Measurements from ENCODE around the gene BTBD7. TPM values are rescaled to one million over a fixed set of nuclear protein-coding genes. Genes with fewer than 3 reads are reported as not detected.
A peak's percentile ranks its signal among the peaks of the same experiment; 100 is the strongest.

Gene BTBD7
- total RNA-seq, 1 donor from 2014 or later = 41.1 TPM

- no peak for DNase-seq
- H3K4me1 Mint-ChIP-seq (ENCODE audit: low read depth, unreplicated experiment) = peaks cover 11% of the 10 kb centered on the region
- no peaks in the 10 kb centered on the region for H3K36me3 Mint-ChIP-seq (ENCODE audit: unreplicated experiment)
- TF ChIP-seq CTCF (IDR thresholded peaks at IDR 0.05; ENCODE audit: partially characterized antibody, unreplicated experiment) = no peak
- H3K27me3 Mint-ChIP-seq (ENCODE audit: unreplicated experiment) = peaks cover 8% of the 10 kb centered on the region
- H3K9me3 Mint-ChIP-seq (ENCODE audit: unreplicated experiment) = peaks cover 8% of the 10 kb centered on the region
- H3K27ac Mint-ChIP-seq (ENCODE audit: unreplicated experiment) = peak overlapping the region; percentile 33
- peak overlapping the region; percentile 95 for H3K4me3 Mint-ChIP-seq (ENCODE audit: unreplicated experiment)
Observed at GRCh38 chr14:93331002-93331727, 1.7 kb downstream of the BTBD7 start.

- DNase-seq = no peak
- Mint-ChIP-seq H3K4me3 (ENCODE audit: unreplicated experiment) (peak overlapping the region; percentile 95), H3K9me3 (ENCODE audit: unreplicated experiment) (peaks cover 8% of the 10 kb centered on the region), H3K27me3 (ENCODE audit: unreplicated experiment) (peaks cover 8% of the 10 kb centered on the region), H3K4me1 (ENCODE audit: low read depth, unreplicated experiment) (peaks cover 11% of the 10 kb centered on the region), H3K36me3 (ENCODE audit: unreplicated experiment) (no peaks in the 10 kb centered on the region), H3K27ac (ENCODE audit: unreplicated experiment) (no peak overlapping the region)
- no peak for TF ChIP-seq CTCF (IDR thresholded peaks at IDR 0.05; ENCODE audit: partially characterized antibody, unreplicated experiment)
Observed at GRCh38 chr14:93330609-93331000, 2.2 kb downstream of the BTBD7 start.

- TF ChIP-seq CTCF (IDR thresholded peaks at IDR 0.05; ENCODE audit: partially characterized antibody, unreplicated experiment) = no peak
- no peak for DNase-seq
- H3K27me3 Mint-ChIP-seq (ENCODE audit: unreplicated experiment) = peaks cover 8% of the 10 kb centered on the region
- H3K27ac Mint-ChIP-seq (ENCODE audit: unreplicated experiment) = no peak overlapping the region
- H3K4me3 Mint-ChIP-seq (ENCODE audit: unreplicated experiment) = no peak overlapping the region
- peaks cover 8% of the 10 kb centered on the region for H3K9me3 Mint-ChIP-seq (ENCODE audit: unreplicated experiment)
- peaks cover 11% of the 10 kb centered on the region for H3K4me1 Mint-ChIP-seq (ENCODE audit: low read depth, unreplicated experiment)
- no peaks in the 10 kb centered on the region for H3K36me3 Mint-ChIP-seq (ENCODE audit: unreplicated experiment)
Observed at GRCh38 chr14:93329965-93330608, 2.7 kb downstream of the BTBD7 start.

- H3K4me1 Mint-ChIP-seq (ENCODE audit: low read depth, unreplicated experiment) = peaks cover 4% of the 10 kb centered on the region
- no peak overlapping the region for H3K4me3 Mint-ChIP-seq (ENCODE audit: unreplicated experiment)
- peaks cover 6% of the 10 kb centered on the region for H3K9me3 Mint-ChIP-seq (ENCODE audit: unreplicated experiment)
- TF ChIP-seq CTCF (IDR thresholded peaks at IDR 0.05; ENCODE audit: partially characterized antibody, unreplicated experiment) = no peak
- H3K27me3 Mint-ChIP-seq (ENCODE audit: unreplicated experiment) = peaks cover 5% of the 10 kb centered on the region
- H3K36me3 Mint-ChIP-seq (ENCODE audit: unreplicated experiment) = no peaks in the 10 kb centered on the region
- no peak for DNase-seq
- no peak overlapping the region for H3K27ac Mint-ChIP-seq (ENCODE audit: unreplicated experiment)
Observed at GRCh38 chr14:93328546-93328945, 4.3 kb downstream of the BTBD7 start.

- no peak for TF ChIP-seq CTCF (IDR thresholded peaks at IDR 0.05; ENCODE audit: partially characterized antibody, unreplicated experiment)
- no peaks in the 10 kb centered on the region for H3K36me3 Mint-ChIP-seq (ENCODE audit: unreplicated experiment)
- H3K27ac Mint-ChIP-seq (ENCODE audit: unreplicated experiment) = no peak overlapping the region
- no peak for DNase-seq
- H3K27me3 Mint-ChIP-seq (ENCODE audit: unreplicated experiment) = no peaks in the 10 kb centered on the region
- H3K4me3 Mint-ChIP-seq (ENCODE audit: unreplicated experiment) = no peak overlapping the region
- H3K4me1 Mint-ChIP-seq (ENCODE audit: low read depth, unreplicated experiment) = peaks cover under 1% of the 10 kb centered on the region
- H3K9me3 Mint-ChIP-seq (ENCODE audit: unreplicated experiment) = no peaks in the 10 kb centered on the region
Observed at GRCh38 chr14:93326196-93326595, 6.6 kb downstream of the BTBD7 start.

Data from glutamatergic neuron (in vitro differentiated cells).